ENCODE data around the gene IL23A. TPM values are rescaled to one million over a fixed set of nuclear protein-coding genes. Genes with fewer than 3 reads are reported as not detected.
A peak's percentile ranks its signal among the peaks of the same experiment; 100 is the strongest.
"Not testable (repeated sequence)": the region's sequence is repeated elsewhere in the genome, so short reads cannot be mapped to it uniquely, and the experiment has no call there.

The IL23A gene
- total and polyA plus RNA-seq, 2 donors from 2014 or later = 0.88 TPM; not detected in 1

DNA sequence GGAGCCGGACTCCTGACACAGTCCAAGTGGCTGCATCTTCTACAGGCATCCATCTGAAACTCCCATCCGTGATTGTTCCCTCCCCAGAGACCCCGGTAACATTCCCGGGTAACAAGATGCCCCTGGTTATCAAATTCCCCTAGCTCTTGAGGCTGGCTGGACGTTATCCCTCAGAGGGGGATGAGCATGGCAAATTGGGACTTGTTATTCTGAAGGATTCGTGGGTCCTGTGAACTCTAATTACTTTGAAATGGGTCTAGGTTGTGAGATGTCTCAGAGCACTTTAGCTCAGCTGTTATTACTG lies 4.2 kb upstream of the IL23A start:
- DNase-seq (no peak), FAIRE-seq (no peak)
- Histone ChIP-seq H3K27ac (ENCODE audit: low read depth in 2 of 2, low read length in 2 of 2) (peak overlapping the region; percentile 88 to 97), H3K9me3 (ENCODE audit: control insufficient read depth in 2 of 3, insufficient read depth in 1 of 3, low read length in 3 of 3) (no peaks in the 10 kb centered on the region), H3K4me3 (ENCODE audit: low read length in 3 of 3) (peak overlapping the region; percentile 80 to 93 (median 87)), H3K27me3 (ENCODE audit: control insufficient read depth, insufficient read depth, low read length) (no peaks in the 10 kb centered on the region), H3K4me1 (ENCODE audit: control insufficient read depth in 2 of 3, insufficient read depth in 2 of 3, low read depth in 1 of 3, low read length in 3 of 3) (peaks cover 0 to 7% (median 6%) of the 10 kb centered on the region in 3 donors), H3K36me3 (ENCODE audit: control insufficient read depth in 2 of 3, insufficient read depth in 3 of 3, low read length in 3 of 3) (no peaks in the 10 kb centered on the region), H3K9ac (ENCODE audit: low read length in 3 of 3) (peak overlapping the region; percentile 64 to 92 (median 85))
- TF ChIP-seq, protein P1, sequence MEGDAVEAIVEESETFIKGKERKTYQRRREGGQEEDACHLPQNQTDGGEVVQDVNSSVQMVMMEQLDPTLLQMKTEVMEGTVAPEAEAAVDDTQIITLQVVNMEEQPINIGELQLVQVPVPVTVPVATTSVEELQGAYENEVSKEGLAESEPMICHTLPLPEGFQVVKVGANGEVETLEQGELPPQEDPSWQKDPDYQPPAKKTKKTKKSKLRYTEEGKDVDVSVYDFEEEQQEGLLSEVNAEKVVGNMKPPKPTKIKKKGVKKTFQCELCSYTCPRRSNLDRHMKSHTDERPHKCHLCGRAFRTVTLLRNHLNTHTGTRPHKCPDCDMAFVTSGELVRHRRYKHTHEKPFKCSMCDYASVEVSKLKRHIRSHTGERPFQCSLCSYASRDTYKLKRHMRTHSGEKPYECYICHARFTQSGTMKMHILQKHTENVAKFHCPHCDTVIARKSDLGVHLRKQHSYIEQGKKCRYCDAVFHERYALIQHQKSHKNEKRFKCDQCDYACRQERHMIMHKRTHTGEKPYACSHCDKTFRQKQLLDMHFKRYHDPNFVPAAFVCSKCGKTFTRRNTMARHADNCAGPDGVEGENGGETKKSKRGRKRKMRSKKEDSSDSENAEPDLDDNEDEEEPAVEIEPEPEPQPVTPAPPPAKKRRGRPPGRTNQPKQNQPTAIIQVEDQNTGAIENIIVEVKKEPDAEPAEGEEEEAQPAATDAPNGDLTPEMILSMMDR (IDR thresholded peaks at IDR 0.05; ENCODE audit: borderline replicate concordance, extremely low read depth, insufficient read depth) = no peak
- intact Hi-C loops (cut with DNase I) = no loop called here

DNA sequence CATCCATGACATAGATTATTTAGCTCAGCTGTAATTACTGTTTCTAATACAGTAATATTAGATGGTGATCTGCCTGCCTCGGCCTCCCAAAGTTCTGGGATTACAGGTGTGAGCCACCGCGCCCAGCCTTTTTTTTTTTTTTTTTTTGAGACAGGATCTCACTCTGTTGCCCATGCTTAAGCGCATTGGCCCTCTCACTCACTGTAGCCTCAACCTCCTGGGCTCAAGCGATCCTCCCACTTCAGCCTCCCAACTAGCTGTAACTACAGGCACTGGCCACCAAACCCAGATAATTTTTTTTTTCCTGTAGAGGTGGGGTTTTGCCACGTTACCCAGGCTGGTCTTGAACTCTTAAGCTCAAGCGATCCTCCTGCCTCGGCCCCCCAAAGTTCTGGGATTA lies 3.2 kb upstream of the IL23A start:
- DNase-seq; H3K27me3 ChIP-seq (ENCODE audit: control insufficient read depth, insufficient read depth, low read length); H3K9me3 ChIP-seq (ENCODE audit: control insufficient read depth in 2 of 3, insufficient read depth in 1 of 3, low read length in 3 of 3); H3K9ac ChIP-seq (ENCODE audit: low read length in 3 of 3); H3K4me1 ChIP-seq (ENCODE audit: control insufficient read depth in 2 of 3, insufficient read depth in 2 of 3, low read depth in 1 of 3, low read length in 3 of 3); H3K27ac ChIP-seq (ENCODE audit: low read depth in 2 of 2, low read length in 2 of 2); H3K36me3 ChIP-seq (ENCODE audit: control insufficient read depth in 2 of 3, insufficient read depth in 3 of 3, low read length in 3 of 3); FAIRE-seq; intact Hi-C loops (cut with DNase I); H3K4me3 ChIP-seq (ENCODE audit: low read length in 3 of 3): not testable (repeated sequence)

DNA sequence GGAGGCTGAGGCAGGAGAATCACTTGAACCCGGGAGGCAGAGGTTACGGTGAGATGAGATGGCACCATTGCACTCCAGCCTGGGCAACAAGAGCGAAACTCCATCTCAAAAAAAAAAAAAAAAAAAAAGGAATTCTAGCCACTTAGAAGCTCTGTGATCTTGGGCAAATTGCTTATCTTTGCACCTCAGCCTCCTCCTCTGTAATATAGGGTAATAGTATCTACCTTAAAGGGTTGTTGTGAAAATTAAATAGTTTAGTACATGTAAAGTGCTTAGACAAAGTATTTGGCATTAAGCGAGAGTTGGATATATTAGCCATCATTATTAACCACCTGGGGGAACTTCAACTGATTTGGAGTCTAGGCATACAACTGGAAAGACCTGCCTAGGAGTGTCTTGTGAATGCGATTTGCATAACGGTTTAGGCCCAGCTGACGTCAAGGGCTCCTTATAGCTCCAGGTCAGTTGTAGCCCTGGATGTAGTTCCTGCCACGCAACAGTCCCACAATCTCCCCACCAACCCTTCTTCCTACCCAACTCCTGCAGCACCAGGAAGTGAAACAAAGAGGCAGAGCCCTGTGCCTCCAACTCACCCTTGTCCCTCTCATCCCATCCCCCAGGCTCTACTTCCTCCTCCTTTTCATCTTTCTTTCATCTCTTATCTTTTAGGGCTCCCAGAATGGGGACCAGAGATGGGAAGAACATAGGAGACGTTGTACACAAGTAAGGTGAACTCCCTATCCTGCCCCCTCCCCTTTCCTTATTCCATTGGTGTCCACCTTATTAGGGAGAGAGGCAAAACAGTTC lies 2.1 kb upstream of the IL23A start:
- Histone ChIP-seq H3K9me3 (ENCODE audit: control insufficient read depth in 2 of 3, insufficient read depth in 1 of 3, low read length in 3 of 3) (no peaks in the 10 kb centered on the region), H3K4me3 (ENCODE audit: low read length in 3 of 3) (no peak overlapping the region), H3K4me1 (ENCODE audit: control insufficient read depth in 2 of 3, insufficient read depth in 2 of 3, low read depth in 1 of 3, low read length in 3 of 3) (peaks cover 0 to 7% (median 6%) of the 10 kb centered on the region in 3 donors), H3K36me3 (ENCODE audit: control insufficient read depth in 2 of 3, insufficient read depth in 3 of 3, low read length in 3 of 3) (no peaks in the 10 kb centered on the region), H3K27me3 (ENCODE audit: control insufficient read depth, insufficient read depth, low read length) (no peaks in the 10 kb centered on the region), H3K27ac (ENCODE audit: low read depth in 2 of 2, low read length in 2 of 2) (no peak overlapping the region), H3K9ac (ENCODE audit: low read length in 3 of 3) (no peak overlapping the region)
- intact Hi-C loops (cut with DNase I) = no loop called here
- TF ChIP-seq, protein P1 (IDR thresholded peaks at IDR 0.05; ENCODE audit: borderline replicate concordance, extremely low read depth, insufficient read depth) = no peak
- no peak for FAIRE-seq
- DNase-seq = no peak

DNA sequence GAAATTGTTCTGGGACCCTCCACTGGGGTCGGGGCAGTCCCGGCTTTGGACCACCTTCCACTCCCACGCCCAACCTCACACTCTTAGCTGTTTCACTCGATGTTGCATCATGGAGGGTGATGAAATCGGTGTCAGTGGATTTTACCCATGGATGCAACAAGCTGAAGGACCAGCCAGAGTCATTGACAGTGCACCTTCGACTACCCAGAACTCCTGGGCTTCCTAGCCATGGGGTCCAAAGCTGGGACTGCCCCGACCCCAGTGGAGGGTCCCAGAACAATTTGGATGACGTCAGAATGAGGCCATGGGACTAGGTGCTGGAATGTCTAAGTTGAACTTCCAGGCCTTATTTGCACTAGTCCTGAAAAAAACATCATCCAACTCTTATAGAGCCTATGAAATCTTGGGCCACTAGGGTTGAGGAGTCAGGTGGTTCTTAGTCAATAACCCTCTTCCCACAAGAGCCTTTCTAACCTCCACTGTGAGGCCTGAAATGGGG lies 882 bp upstream of the IL23A start:
- TF ChIP-seq, protein P1 (IDR thresholded peaks at IDR 0.05; ENCODE audit: borderline replicate concordance, extremely low read depth, insufficient read depth) = no peak
- FAIRE-seq (no peak), DNase-seq (no peak)
- no peak overlapping the region for H3K9ac ChIP-seq (ENCODE audit: low read length in 3 of 3)
- intact Hi-C loops (cut with DNase I) = no loop called here
- no peak overlapping the region for H3K27ac ChIP-seq (ENCODE audit: low read depth in 2 of 2, low read length in 2 of 2)
- no peak overlapping the region for H3K4me3 ChIP-seq (ENCODE audit: low read length in 3 of 3)
- no peaks in the 10 kb centered on the region for H3K9me3 ChIP-seq (ENCODE audit: control insufficient read depth in 2 of 3, insufficient read depth in 1 of 3, low read length in 3 of 3)
- H3K36me3 ChIP-seq (ENCODE audit: control insufficient read depth in 2 of 3, insufficient read depth in 3 of 3, low read length in 3 of 3) = peaks cover 0 to 4% (median 0%) of the 10 kb centered on the region in 3 donors
- H3K27me3 ChIP-seq (ENCODE audit: control insufficient read depth, insufficient read depth, low read length) = no peaks in the 10 kb centered on the region
- H3K4me1 ChIP-seq (ENCODE audit: control insufficient read depth in 2 of 3, insufficient read depth in 2 of 3, low read depth in 1 of 3, low read length in 3 of 3) = peaks cover 0 to 5% (median 2%) of the 10 kb centered on the region in 3 donors

All from kidney (tissue), 14 donors.